ENCODE results near the gene HCLS1. TPM values are rescaled to one million over a fixed set of nuclear protein-coding genes. Genes with fewer than 3 reads are reported as not detected.
"Not testable (repeated sequence)": the region's sequence is repeated elsewhere in the genome, so short reads cannot be mapped to it uniquely, and the experiment has no call there.

Gene HCLS1
- total and polyA plus RNA-seq, 2 donors (not counting 1 experiment from before 2014, with no cell fraction given) = 161 to 317 TPM

- no peaks in the 10 kb centered on the region for H3K27me3 Mint-ChIP-seq
- Histone ChIP-seq H4K20me1 (ENCODE audit: control insufficient read depth, insufficient read depth, low read length, poor library complexity, severe bottlenecking) (no peaks in the 10 kb centered on the region), H3K9ac (ENCODE audit: low read length) (no peak overlapping the region), H3K4me3 (ENCODE audit: control extremely low read depth in 1 of 5, extremely low read depth in 1 of 5, insufficient read depth in 1 of 5, low read depth in 2 of 5, low read length in 4 of 5) (no peak overlapping the region), H3K4me2 (replicated peaks; ENCODE audit: low read depth, low read length, poor library complexity, severe bottlenecking) (no peak overlapping the region), H3K27me3 (replicated peaks in 1 of 4; ENCODE audit: control extremely low read depth in 1 of 4, control insufficient read depth in 3 of 4, insufficient read depth in 4 of 4, low read length in 3 of 4) (no peaks in the 10 kb centered on the region), H3K9me3 (ENCODE audit: control extremely low read depth in 1 of 3, control insufficient read depth in 2 of 3, insufficient read depth in 1 of 3, low read length in 2 of 3) (no peaks in the 10 kb centered on the region), H2AFZ (ENCODE audit: insufficient read depth, low read depth, low read length, poor library complexity, severe bottlenecking) (no peak overlapping the region), H3K27ac (ENCODE audit: low read length in 2 of 2) (no peak overlapping the region), H3K4me1 (ENCODE audit: control insufficient read depth in 2 of 2, insufficient read depth in 2 of 2, low read length in 2 of 2) (no peaks in the 10 kb centered on the region), H3K36me3 (replicated peaks in 1 of 2; ENCODE audit: control extremely low read depth in 1 of 2, control insufficient read depth in 1 of 2, extremely low read depth in 1 of 2, insufficient read depth in 2 of 2, low read length in 1 of 2) (no peaks in the 10 kb centered on the region), H3K79me2 (ENCODE audit: control insufficient read depth, insufficient read depth, low read length) (no peaks in the 10 kb centered on the region)
- no peaks in the 10 kb centered on the region for H3K9me3 Mint-ChIP-seq (ENCODE audit: insufficient read depth)
- 90% methylated on average over 2 of the region's 2 CpGs for WGBS (ENCODE audit: insufficient coverage)
- TF ChIP-seq EZH2 (IDR thresholded peaks at IDR 0.05; ENCODE audit: borderline replicate concordance, insufficient read depth, low read depth, low read length, poor library complexity, severe bottlenecking) (no peak), CTCF (IDR thresholded peaks at IDR 0.05) (no peak)
- no peak overlapping the region for H3K27ac Mint-ChIP-seq
- peaks cover 7% of the 10 kb centered on the region for H3K4me1 Mint-ChIP-seq
- no peak for ATAC-seq (ENCODE audit: low read depth)
- ChIA-PET POLR2A (no interaction called here), CTCF (no interaction called here)
- H3K4me3 Mint-ChIP-seq = no peak overlapping the region
- no peak for DNase-seq
- intact Hi-C loops (cut with micrococcal nuclease) = no loop called here
Measured at GRCh38 chr3:121594850-121595249, 65.9 kb downstream of the HCLS1 start.

- H3K9ac ChIP-seq (ENCODE audit: low read length); intact Hi-C loops (cut with micrococcal nuclease); H3K4me1 ChIP-seq (ENCODE audit: control insufficient read depth in 2 of 2, insufficient read depth in 2 of 2, low read length in 2 of 2); ATAC-seq (ENCODE audit: low read depth); H3K79me2 ChIP-seq (ENCODE audit: control insufficient read depth, insufficient read depth, low read length); POLR2A ChIA-PET; H3K4me2 ChIP-seq (replicated peaks; ENCODE audit: low read depth, low read length, poor library complexity, severe bottlenecking); H3K27me3 ChIP-seq (replicated peaks in 1 of 4; ENCODE audit: control extremely low read depth in 1 of 4, control insufficient read depth in 3 of 4, insufficient read depth in 4 of 4, low read length in 3 of 4); H3K4me1 Mint-ChIP-seq; H3K9me3 Mint-ChIP-seq (ENCODE audit: insufficient read depth); H2AFZ ChIP-seq (ENCODE audit: insufficient read depth, low read depth, low read length, poor library complexity, severe bottlenecking); H3K9me3 ChIP-seq (ENCODE audit: control extremely low read depth in 1 of 3, control insufficient read depth in 2 of 3, insufficient read depth in 1 of 3, low read length in 2 of 3); DNase-seq; CTCF ChIA-PET; H3K27ac ChIP-seq (ENCODE audit: low read length in 2 of 2); H3K4me3 Mint-ChIP-seq; H3K27ac Mint-ChIP-seq; H3K27me3 Mint-ChIP-seq; H3K4me3 ChIP-seq (ENCODE audit: control extremely low read depth in 1 of 5, extremely low read depth in 1 of 5, insufficient read depth in 1 of 5, low read depth in 2 of 5, low read length in 4 of 5); H4K20me1 ChIP-seq (ENCODE audit: control insufficient read depth, insufficient read depth, low read length, poor library complexity, severe bottlenecking); H3K36me3 ChIP-seq (replicated peaks in 1 of 2; ENCODE audit: control extremely low read depth in 1 of 2, control insufficient read depth in 1 of 2, extremely low read depth in 1 of 2, insufficient read depth in 2 of 2, low read length in 1 of 2): not testable (repeated sequence)
- no CpG with 5 or more reads among the region's 4 CpGs for WGBS (ENCODE audit: insufficient coverage)
Measured at GRCh38 chr3:121593806-121594205, 66.9 kb downstream of the HCLS1 start.

Measured in B cell (primary cell).